ENCODE results near the gene BSG. TPM values are rescaled to one million over a fixed set of nuclear protein-coding genes. Genes with fewer than 3 reads are reported as not detected.
"Not testable (repeated sequence)": the region's sequence is repeated elsewhere in the genome, so short reads cannot be mapped to it uniquely, and the experiment has no call there.

Gene BSG
- total RNA-seq, 1 experiment from 2014 or later: 323 TPM

DNA sequence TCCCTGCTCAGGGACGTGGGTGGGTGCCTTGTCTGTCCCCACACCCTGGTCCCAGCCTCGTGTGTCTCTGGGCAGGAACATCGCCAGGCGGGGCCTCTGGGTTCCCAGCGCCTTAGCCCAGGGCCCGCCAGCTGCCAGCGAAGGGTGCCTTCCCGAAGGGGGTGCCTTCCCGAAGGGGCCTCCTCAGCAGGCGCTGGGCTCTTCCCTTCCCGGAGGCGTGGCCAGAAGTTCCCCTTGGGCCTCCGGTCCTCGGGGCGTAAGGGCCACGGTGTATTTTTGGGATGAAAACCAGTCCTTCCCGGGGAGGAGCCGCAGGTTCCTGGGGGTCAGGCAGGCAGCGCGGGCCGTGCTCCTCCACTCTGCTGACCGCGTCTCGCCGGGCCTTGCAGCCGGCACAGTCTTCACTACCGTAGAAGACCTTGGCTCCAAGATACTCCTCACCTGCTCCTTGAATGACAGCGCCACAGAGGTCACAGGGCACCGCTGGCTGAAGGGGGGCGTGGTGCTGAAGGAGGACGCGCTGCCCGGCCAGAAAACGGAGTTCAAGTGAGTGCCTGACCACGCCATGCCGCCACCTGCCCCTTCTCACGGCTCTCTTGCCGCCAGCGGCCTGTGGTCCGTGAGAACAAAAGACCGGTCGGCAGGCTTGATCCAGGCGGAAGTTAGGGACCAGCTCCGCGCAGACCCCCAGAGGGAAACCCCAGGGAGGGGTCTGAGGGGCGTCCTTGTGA is 6.9 kb downstream of the BSG start:
- DNase-seq: no peak
- no peaks in the 10 kb centered on the region for H3K27me3 ChIP-seq
- H3K9me3 ChIP-seq: no peaks in the 10 kb centered on the region
- H3K4me3 ChIP-seq: no peak overlapping the region
- H3K36me3 ChIP-seq: peaks cover 4% of the 10 kb centered on the region

DNA sequence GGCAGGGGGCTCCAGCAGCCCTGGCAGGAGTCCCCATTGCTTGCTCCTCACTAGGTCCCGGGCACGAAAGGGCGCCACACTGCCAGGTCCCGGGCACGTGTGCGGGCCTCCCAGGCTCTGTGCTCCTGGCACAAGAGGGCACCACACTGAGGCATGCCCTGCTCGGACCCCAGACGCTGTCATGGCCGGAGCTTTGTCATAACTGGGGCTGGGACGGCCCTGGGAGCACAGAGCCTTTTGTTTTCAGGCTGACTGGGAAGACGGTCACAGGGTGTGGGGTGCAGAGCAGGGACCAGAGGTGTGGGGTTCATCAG is 7.4 kb downstream of the BSG start:
- H3K27me3 ChIP-seq: no peaks in the 10 kb centered on the region
- DNase-seq: no peak
- no peak overlapping the region for H3K4me3 ChIP-seq
- peaks cover 4% of the 10 kb centered on the region for H3K36me3 ChIP-seq
- no peaks in the 10 kb centered on the region for H3K9me3 ChIP-seq

DNA sequence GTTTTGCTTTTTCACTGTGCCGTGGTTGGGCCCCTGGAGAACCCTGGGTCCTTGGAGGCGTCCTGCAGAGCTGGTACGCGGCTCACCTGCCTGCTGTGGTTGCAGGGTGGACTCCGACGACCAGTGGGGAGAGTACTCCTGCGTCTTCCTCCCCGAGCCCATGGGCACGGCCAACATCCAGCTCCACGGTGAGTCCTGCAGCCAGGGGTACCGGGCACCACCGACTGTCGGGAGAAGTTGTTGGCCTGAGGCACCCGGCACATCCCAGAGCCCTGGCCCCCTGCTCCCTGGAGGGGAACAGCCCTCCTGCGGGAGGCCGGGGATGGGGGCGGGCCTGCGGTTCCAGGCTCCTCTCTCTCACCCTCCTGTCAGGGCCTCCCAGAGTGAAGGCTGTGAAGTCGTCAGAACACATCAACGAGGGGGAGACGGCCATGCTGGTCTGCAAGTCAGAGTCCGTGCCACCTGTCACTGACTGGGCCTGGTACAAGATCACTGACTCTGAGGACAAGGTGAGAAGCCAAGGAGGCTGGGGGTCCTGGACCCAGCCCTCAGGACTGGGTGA is 8.0 kb downstream of the BSG start:
- no peak overlapping the region for H3K4me3 ChIP-seq
- no peaks in the 10 kb centered on the region for H3K27me3 ChIP-seq
- peaks cover 4% of the 10 kb centered on the region for H3K36me3 ChIP-seq
- DNase-seq: no peak
- no peaks in the 10 kb centered on the region for H3K9me3 ChIP-seq

DNA sequence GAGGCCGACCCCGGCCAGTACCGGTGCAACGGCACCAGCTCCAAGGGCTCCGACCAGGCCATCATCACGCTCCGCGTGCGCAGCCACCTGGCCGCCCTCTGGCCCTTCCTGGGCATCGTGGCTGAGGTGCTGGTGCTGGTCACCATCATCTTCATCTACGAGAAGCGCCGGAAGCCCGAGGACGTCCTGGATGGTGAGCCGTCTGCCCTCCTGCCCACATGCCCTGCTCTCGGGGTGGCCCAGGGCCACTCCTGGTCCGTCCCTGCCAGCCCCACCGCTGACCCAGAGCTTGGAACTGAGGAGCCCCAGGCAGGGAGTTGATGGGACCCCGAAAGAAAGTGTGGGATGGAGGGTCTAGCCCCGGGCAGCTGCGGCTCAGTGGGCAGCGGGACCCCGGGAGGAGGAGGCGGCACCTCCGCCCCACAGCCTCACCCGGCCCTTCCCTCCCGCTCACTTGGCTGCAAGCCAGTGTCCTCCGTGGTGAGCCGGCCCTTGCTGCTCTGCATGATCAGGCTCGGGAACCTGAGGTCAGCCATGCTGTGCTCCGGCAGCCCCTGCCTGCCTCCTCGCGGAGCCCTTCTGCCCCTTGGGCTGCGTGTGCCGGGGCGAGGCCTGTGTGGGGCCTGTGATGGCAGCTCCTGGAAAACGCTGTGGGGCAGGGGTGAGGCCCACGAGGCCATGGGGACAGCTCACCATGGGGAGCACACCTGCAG is 9.2 kb downstream of the BSG start:
- Histone ChIP-seq H3K9me3 (no peaks in the 10 kb centered on the region), H3K27me3 (no peaks in the 10 kb centered on the region), H3K4me3 (no peak overlapping the region), H3K36me3 (peaks cover 4% of the 10 kb centered on the region)
- DNase-seq: no peak

DNA sequence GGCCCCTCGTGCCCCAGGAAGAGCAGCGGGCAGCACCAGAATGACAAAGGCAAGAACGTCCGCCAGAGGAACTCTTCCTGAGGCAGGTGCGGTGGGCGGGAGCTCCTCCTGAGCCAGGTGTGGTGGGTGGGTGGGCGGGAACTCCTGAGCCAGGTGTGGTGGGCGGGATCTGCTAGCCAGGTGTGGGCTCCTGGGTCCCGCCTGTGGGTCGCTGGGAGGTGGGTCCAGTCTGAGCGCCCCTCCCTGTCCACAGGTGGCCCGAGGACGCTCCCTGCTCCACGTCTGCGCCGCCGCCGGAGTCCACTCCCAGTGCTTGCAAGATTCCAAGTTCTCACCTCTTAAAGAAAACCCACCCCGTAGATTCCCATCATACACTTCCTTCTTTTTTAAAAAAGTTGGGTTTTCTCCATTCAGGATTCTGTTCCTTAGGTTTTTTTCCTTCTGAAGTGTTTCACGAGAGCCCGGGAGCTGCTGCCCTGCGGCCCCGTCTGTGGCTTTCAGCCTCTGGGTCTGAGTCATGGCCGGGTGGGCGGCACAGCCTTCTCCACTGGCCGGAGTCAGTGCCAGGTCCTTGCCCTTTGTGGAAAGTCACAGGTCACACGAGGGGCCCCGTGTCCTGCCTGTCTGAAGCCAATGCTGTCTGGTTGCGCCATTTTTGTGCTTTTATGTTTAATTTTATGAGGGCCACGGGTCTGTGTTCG is 10.3 kb downstream of the BSG start:
- peak; percentile 46 for DNase-seq
- Histone ChIP-seq H3K9me3 (no peaks in the 10 kb centered on the region), H3K27me3 (no peaks in the 10 kb centered on the region), H3K4me3 (no peak overlapping the region), H3K36me3 (peaks cover 4% of the 10 kb centered on the region)

DNA sequence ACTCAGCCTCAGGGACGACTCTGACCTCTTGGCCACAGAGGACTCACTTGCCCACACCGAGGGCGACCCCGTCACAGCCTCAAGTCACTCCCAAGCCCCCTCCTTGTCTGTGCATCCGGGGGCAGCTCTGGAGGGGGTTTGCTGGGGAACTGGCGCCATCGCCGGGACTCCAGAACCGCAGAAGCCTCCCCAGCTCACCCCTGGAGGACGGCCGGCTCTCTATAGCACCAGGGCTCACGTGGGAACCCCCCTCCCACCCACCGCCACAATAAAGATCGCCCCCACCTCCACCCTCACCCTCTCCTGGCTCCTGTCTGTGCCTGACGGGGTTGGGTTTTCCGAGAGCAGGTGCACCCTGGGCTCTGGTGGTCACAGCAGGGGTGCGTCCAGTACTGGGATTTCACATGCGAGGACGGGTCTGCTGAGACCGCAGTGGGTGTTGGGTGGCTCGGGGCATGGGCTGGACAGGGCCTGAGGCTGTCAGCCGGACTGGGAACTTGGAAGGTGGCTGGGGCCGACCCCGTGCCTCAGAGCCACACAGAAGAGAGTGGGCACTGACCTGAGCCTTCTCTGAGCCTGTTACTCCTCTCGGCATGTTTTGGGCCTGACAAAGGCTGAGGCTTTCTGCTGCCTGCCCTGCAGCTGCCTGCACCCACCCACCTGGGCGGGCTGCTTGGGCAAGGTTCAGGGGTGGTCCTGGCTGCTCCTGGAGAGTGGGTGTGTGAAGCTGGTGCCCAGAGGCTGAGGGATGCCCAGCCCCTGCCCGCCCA is 11.0 kb downstream of the BSG start:
- H3K4me3 ChIP-seq: no peak overlapping the region
- peaks cover 4% of the 10 kb centered on the region for H3K36me3 ChIP-seq
- no peaks in the 10 kb centered on the region for H3K9me3 ChIP-seq
- H3K27me3 ChIP-seq: no peaks in the 10 kb centered on the region
- no peak for DNase-seq

DNA sequence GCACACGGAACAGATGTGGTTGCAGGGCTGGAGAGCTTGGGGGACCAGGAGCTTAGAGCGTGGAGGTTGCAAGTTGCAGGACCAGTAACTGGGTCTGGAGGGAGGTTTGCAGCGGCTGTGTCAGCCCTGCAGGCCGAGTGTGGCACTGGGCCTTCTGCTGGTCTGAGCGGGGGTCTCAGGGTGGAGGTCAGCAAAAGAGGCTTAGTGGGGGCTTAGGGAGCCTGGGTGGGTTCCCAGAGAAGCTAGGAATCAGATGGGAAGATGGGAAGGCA is 11.5 kb downstream of the BSG start:
- H3K27me3 ChIP-seq: no peaks in the 10 kb centered on the region

DNA sequence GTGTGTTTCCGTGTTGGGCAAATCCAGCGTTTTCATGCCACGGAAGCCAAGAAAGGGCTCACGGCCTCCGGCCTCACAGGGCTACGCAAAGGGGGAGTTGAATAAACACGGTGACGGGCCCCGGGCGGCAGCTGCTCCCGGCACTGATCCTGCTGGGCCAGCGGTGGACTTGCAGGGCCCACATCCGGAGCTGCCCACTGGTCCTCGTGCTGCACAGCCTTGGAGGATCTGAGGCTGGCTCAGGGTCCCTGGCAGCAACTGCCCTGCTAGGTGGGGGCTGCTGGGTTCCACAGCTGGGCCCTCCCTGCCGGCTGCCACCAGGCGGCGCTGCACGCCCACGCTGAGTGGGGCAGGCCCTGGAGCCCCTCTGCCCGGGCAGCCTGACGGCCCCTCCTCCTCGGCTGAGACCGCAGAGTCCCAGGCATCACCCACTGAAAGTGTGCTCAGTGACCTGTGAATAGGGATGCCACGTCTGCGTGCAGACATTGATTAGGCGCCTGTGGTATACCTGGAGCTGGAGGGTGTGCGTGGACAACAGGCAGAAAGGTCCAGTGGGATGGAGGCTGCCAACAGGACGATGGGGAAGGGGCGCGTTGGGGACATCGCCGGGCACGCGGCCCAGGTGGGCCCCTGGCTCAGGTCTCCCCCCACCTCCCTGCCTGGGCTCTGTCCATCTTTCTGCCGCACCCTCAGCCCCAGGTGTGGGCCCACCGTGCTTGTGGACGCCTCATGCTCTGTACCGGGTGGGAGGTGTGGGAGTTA is 12.0 kb downstream of the BSG start:
- no peak overlapping the region for H3K4me3 ChIP-seq
- H3K9me3 ChIP-seq: no peaks in the 10 kb centered on the region
- peak; percentile 33 for DNase-seq
- H3K36me3 ChIP-seq: peaks cover 4% of the 10 kb centered on the region
- no peaks in the 10 kb centered on the region for H3K27me3 ChIP-seq

More for the DNA sequence above, 11.5 kb downstream of the BSG start:
- Histone ChIP-seq H3K36me3 (peaks cover 4% of the 10 kb centered on the region), H3K9me3 (no peaks in the 10 kb centered on the region), H3K4me3 (no peak overlapping the region)
- DNase-seq: no peak

DNA sequence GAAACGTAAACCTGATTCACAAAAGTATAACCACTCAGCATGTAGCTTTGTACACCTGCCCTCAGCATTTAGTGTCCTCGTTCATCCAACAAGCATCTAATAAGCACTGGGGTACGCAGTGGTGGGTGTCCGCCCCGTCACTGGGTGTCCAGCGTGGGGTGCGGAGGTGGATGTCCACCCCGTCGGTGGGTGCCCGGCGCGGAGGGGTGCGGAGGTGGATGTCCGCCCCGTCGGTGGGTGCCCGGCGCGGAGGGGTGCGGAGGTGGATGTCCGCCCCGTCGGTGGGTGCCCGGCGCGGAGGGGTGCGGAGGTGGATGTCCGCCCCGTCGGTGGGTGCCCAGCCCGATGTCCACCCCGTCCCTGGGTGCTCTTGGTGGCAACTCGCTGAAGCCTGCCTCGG is 12.8 kb downstream of the BSG start:
- DNase-seq, H3K9me3 ChIP-seq, H3K27me3 ChIP-seq, H3K36me3 ChIP-seq, H3K4me3 ChIP-seq: not testable (repeated sequence)

DNA sequence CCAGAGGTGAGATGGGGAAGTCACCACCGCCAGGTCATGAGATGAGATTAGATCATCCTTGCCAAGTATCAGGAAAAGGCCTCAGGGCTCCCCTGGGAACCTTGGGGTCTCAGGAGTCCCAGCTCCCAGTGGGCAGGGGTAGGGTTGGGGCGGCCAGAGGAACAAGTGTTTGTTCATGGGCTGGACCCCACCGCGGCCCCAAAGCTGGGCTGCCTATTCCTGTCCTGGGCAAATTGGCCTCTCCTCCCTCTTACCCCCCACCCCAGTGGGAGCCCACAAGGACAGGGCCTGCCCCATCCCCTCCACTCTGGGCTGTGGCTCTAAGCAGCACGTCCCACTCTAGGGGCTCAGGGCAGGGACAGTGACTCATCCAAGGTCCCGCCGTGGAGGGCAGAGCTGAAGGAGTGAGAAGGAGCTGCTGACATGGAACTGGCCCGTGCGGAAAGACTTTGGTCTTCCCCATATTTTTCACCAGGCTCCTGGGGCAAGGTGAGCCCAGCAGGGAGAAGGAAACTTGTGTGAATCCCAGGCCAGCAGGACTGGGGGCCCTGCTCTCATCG is 13.2 kb downstream of the BSG start:
- Histone ChIP-seq H3K9me3 (no peaks in the 10 kb centered on the region), H3K4me3 (no peak overlapping the region), H3K36me3 (peaks cover 4% of the 10 kb centered on the region; the same call in 1 of the 2 replicates), H3K27me3 (no peaks in the 10 kb centered on the region; the same call in 1 of the 2 replicates)
- DNase-seq: no peak

DNA sequence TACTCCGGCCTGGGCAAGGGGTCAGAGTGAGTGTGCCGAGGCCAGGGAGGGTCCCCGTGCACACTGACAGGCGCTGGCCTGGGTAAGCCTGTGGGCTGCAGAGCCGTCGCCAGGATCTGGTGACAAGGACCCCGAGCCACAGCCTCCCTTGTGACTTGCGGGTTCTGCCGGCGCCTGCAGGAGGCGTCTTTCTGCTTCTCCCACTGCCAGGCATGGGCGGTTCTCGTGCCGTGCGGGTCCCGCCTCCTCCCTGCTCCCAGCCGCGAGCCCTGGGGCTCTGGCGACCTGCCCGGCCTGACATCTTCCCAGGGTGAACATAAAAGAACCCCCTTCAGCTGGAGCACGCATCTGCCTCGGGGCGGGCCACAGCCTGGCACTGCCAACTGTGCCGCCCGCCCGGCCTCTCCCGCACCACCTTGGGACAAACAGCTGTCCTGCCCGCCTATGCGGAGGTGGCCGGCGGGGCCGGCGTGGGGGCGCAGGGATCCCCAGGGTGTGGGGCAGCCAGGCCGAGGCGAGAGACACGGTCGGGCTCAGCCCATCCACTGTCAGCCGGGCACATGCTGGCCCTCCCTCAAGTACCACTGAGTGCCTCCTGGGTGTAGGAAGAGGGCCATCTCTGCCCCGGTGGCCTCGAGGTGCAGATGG is 15.8 kb downstream of the BSG start:
- Histone ChIP-seq H3K36me3 (no peaks in the 10 kb centered on the region), H3K4me3 (no peak overlapping the region)
- DNase-seq: peak; percentile 73

DNA sequence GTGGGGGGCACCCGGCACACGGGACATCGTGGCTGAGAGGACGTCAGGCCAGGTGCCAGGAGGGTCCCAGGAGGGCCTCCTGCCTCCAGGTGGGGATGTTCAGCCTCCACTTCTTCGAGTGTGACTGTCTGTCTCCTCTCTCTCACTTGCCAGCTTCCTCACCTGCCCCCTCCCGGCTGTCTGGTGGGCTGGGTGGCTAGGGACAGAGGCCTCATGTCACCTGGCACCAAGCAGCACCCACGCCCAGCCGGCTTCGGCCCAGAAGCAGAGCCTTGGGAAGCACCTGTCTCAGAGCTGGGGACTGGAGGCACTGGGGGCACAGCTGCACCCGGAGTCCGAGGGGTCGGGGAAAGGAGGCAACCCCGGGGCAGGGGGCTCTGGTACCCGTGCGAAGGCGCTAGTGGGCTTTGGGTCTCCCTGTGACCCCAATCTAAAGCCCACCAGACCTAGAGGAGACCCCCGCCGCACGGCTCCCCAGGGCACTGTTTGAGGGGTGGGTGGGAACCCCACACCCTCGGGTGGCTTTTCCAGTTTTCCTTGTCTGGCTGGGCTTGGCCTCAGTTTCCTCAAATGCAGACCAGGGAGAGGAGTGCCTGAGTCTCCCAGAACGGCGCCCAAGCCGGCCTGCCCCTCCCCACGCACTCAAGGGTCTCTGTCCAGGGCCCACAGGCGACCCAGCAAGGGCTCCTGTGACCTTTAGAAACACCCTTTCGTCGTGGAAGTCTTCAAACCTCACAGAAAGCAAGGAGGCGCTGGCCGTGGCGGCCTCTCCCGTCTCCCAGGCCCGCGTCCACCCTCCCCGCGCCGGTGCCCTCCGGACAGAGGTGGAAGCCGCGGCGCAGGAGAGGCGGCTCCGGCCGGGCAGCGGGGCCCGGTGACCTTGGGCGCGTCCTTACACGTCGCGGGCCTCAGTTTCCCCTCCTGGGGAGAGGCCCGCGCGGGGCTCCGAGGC is 16.6 kb downstream of the BSG start:
- no peaks in the 10 kb centered on the region for H3K36me3 ChIP-seq
- H3K4me3 ChIP-seq: no peak overlapping the region
- DNase-seq: no peak
- peaks cover 5% of the 10 kb centered on the region for H3K27me3 ChIP-seq
- H3K9me3 ChIP-seq: no peaks in the 10 kb centered on the region

More for the DNA sequence above, 15.8 kb downstream of the BSG start:
- H3K27me3 ChIP-seq: peaks cover 5% of the 10 kb centered on the region
- no peaks in the 10 kb centered on the region for H3K9me3 ChIP-seq

DNA sequence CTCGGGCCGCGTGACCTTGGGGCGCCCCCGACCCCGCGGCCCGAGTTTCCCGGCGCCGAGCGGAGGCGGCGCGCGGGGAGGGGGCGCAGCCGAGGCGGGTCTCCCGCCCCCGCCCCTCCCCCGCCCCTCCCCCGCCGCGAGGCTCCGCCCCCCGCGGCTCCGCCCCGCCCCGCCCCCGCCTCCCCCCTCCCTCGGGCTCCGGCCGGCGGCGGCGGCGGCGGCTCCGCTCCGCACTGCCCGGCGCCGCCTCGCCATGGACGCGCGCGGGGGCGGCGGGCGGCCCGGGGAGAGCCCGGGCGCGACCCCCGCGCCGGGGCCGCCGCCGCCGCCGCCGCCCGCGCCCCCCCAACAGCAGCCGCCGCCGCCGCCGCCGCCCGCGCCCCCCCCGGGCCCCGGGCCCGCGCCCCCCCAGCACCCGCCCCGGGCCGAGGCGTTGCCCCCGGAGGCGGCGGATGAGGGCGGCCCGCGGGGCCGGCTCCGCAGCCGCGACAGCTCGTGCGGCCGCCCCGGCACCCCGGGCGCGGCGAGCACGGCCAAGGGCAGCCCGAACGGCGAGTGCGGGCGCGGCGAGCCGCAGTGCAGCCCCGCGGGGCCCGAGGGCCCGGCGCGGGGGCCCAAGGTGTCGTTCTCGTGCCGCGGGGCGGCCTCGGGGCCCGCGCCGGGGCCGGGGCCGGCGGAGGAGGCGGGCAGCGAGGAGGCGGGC is 17.4 kb downstream of the BSG start, which contains the start of gene HCN2:
TSS of gene HCN2 (plus strand) at position 189 of the 703 bp plus-strand sequence. CDS start at position 254, 65 bp downstream.
- H3K9me3 ChIP-seq: no peaks in the 10 kb centered on the region
- no peaks in the 10 kb centered on the region for H3K36me3 ChIP-seq
- peaks cover 5% of the 10 kb centered on the region for H3K27me3 ChIP-seq
- H3K4me3 ChIP-seq: no peak within 1 kb of the TSS
- DNase-seq: no peak

DNA sequence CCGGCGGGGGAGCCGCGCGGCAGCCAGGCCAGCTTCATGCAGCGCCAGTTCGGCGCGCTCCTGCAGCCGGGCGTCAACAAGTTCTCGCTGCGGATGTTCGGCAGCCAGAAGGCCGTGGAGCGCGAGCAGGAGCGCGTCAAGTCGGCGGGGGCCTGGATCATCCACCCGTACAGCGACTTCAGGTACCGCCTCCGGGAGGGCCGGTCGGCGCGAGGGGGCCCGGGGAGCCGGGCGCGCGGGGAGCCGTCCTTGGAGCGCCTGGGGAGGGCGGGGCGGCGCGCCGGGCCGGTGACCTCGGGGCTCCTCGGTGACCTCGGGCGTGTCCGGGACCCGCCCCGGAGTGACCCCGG is 18.0 kb downstream of the BSG start:
- no peak overlapping the region for H3K4me3 ChIP-seq
- no peaks in the 10 kb centered on the region for H3K9me3 ChIP-seq
- H3K36me3 ChIP-seq: no peaks in the 10 kb centered on the region
- DNase-seq: peak; percentile 42
- H3K27me3 ChIP-seq: peaks cover 5% of the 10 kb centered on the region
